HG02610 (cell line): ENCODE measurements around the gene PLPPR5.
"Not testable (repeated sequence)": the region's sequence is repeated elsewhere in the genome, so short reads cannot be mapped to it uniquely, and the experiment has no call there.

Experiments
- ATAC-seq: cut with Tn5 transposase; IDR thresholded peaks from one replicate; pipeline ENCODE4 v1.9.1; 2021; ENCODE audit warnings: mild to moderate bottlenecking, moderate library complexity; ENCODE audit not compliant: unreplicated experiment

Gene PLPPR5

DNA sequence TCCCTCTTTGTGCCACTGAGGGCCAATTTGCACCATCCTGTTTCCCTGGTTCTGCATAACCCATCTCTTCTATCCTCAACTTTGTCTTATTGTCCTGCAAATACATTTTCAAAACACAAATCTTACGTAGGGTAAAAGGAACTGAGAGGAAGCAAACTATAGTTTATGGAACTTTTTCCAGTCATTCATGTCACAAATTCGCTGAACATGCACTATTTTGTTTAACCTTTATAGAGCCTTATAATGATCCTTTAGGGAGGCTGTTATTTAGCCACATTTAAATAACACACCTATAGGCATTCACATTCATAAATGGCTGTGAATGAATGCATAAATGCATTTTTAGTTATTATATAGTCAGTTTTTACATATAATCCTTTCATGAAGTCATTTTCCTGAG is 85.0 kb downstream of the PLPPR5 start:
- no peak for ATAC-seq

GRCh38 chr1:98919211-98919610 is 85.5 kb downstream of the PLPPR5 start:
- ATAC-seq: no peak

- no peak for ATAC-seq
Measured at GRCh38 chr1:98914547-98914946, 90.1 kb downstream of the PLPPR5 start.

DNA sequence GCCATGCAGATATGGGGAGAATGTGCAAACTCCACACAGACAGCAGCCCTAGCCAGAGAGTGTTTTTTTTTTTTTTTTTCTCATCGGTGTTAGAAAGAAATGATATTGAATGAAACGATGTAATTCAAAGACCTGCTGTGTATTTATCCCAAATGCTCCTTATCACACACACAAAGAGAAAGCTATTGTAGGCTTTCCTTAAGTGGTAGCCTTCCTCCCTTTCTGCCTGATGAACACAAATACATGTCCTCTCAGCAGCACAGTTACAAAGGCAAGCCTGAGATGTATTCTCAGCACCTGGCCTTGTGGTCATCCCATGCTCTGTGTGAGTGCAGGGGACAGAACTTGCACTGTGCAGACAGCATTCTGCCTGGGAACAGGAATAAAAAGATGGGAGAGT is 93.8 kb downstream of the PLPPR5 start:
- no peak for ATAC-seq

- ATAC-seq: no peak
Measured at GRCh38 chr1:98908980-98909379, 95.7 kb downstream of the PLPPR5 start.

- ATAC-seq: no peak
Measured at GRCh38 chr1:98906809-98907208, 97.9 kb downstream of the PLPPR5 start.

GRCh38 chr1:98906361-98906760 is 98.3 kb downstream of the PLPPR5 start:
- no peak for ATAC-seq

- no peak for ATAC-seq
Measured at GRCh38 chr1:98904684-98905083, 100.0 kb downstream of the PLPPR5 start.

DNA sequence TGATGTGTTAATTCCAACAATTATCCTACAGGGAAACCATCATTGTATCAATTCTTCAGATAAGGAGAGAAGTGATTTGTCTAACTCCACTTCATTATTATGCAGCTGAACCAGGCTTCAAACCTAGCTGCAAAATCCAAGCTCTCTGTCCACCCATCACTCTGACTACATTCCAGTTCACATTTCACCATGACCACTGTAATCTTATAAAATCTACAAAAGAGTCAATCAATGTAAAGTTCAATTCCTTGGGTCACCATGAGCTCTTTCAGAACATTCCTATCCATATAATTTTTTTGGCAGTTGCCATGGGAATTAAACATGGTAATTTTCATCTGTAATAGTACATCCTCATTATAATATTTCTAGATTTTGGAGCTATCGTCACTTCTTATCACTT is 100.9 kb downstream of the PLPPR5 start:
- no peak for ATAC-seq

DNA sequence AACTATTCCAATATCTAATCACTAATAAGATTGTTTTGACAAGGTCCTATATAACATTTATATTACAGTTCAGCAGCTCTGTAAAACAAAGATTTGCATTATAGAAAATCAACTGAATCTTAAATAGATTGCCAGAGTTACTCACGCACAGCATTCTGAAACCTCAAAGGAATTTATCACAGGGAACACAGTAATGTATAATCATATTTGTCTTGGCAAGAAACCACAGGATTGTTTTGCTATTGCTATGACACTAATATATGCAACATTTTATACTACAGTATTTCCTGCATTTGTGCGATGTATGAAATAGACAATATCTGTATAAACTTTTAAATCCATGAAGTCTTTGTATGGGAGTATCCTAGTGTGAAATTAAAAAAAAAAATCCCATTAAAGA is 101.4 kb downstream of the PLPPR5 start:
- ATAC-seq: no peak

GRCh38 chr1:98898940-98899339 is 105.7 kb downstream of the PLPPR5 start:
- ATAC-seq: no peak

DNA sequence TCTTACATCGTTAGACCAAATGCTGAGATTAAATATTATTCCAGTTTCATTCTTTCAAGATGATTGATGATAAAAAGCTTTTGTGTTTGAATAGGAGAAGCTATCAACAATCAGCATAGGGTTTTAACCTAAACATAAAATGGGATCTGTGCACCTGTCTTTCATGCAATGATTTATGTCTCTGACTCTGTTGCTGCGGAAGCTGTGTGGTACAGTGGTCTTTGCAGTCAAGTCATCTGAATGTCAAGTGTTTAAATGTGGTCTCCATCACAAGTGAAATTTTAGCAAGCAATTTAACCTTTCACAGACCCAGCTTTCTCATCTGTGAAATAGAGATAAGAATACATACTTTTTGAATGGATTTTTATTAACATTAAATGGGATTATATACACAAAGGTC is 107.2 kb downstream of the PLPPR5 start:
- no peak for ATAC-seq

DNA sequence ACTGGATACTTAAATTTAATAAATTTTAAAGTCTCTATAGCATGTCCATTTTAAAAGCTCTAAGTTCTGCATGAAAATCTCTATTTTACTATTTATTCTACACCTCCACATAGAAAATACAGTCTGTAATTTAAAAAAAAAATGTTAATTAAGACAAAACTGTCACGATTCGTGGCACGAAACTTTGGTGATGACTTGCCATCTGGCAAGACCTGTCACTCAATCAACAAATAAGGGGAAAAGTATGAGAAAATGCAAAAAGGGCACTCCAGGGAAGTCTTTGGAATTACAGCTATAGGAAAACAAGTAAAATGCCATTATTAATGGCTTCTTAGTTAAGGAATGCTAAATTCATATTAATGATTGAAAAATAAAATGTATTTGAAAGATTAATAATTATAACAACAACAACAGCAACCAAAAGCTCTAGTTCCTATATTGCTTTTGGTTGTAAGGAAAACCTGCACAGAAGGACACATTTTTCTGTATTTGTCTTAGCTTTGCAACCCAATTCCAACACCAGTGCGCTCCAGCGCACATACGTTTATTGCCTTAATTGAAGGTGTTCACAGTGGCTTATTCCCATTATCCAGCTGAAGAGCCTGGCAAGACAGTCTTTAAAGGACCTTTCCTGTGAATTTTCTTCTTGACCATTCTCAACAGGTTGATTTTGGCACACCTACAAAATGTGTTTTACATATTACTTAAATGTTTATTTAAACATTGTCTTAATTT is 107.8 kb downstream of the PLPPR5 start:
- ATAC-seq: no peak

DNA sequence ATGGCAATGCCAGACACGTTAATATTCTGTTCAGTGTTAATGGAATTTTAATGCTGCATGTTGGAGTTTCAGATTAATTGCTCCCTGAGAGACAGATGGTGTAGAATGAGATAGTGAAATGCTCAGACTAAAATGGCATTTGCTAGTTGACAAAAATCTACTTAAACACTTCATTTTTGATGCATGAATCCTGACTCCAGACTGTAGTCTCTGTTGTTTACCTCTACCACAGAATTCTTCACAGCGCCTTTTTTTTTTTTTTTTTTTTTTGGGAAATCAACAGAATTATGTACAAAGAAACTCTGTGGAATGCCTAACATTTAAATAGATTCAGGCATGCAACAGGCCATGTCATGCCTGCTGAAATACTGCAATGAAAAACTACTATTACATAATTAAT is 111.3 kb downstream of the PLPPR5 start:
- no peak for ATAC-seq

GRCh38 chr1:98888869-98889268 is 115.8 kb downstream of the PLPPR5 start:
- no peak for ATAC-seq

GRCh38 chr1:98887507-98887906 is 117.2 kb downstream of the PLPPR5 start:
- ATAC-seq: no peak

DNA sequence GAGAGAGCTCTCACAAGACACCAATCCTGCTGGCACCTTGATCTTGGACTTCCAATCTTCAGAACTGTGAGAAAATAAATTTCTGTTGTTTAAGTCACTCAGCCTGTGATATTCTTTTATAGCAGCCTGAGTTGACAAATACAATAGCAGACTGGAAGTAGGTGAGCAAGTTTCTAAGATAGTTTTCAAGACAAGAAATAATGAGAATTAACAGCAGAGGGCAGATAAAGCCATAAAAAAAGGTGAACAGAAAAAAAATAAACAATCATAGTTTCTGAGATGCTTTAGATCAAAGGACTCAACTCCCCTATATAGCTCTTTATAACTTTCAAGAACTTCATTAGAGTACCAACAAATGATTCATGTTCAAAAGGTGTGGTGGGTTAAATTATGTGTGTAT is 119.8 kb downstream of the PLPPR5 start:
- ATAC-seq: no peak

DNA sequence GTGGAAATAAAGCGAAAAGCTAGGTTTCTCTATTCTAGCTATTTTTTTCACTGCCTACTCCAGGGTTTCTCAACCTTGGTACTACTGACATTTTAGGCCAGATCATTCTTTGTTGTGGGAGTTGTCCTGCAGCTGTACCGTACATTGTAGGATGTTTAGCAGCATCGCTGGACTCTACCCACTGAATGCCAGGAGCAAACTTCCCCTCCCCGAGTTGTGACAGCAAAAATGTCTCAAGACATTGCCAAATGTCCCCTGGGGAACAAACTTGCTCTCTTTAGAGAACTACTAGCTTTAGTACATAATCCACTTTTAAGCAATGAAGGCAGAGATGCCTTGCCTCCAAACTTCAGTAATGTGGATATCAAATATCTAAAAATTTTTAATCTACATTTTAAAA is 122.8 kb downstream of the PLPPR5 start:
- no peak for ATAC-seq

- ATAC-seq: not testable (repeated sequence)
Measured at GRCh38 chr1:98881234-98881633, 123.4 kb downstream of the PLPPR5 start.

- ATAC-seq: no peak
Measured at GRCh38 chr1:98874828-98875227, 129.8 kb downstream of the PLPPR5 start.

DNA sequence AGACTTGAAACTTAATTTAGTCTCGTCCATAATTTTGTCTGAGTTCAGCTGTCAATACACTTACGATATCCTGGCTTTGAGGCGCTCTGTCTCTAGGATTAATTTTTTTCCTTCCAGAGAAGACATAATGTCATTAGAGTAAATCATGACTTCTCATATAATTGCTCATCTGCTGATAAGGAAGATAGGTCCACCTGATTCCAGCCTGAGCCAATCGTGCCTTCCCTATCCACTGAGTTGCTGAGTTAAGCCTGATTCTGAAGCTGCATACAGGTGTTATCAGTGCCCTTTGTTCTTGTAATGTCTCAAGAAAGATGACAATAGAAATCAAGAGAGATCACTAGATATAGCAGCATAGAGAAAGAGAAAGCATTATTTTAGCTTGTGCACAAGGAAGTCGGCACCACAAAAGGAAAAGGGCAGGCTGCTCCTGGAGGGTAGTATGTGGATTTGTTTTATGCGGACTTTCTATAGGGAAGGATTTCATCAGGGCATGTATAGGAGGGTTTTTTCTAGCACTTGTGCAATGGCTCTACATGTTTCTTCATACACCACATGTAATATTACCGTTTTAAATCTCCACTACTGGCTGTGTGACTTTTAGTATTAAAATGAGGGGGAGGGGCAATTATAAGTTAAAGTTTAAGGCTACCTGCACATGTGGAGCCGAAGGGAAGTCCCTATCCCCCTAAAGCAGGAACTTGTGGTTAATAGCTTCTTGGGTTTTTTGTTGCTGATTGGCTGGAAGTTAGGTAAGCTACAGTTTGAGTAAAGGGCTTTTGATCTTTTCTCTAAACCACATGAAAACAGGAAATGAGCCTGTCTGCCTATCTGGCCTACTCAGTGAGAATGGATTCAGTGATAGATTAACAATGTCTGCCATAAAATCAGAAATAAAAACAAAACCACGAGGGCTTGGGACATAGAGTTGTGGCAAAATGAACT is 133.4 kb downstream of the PLPPR5 start:
- peak; percentile 98 for ATAC-seq

DNA sequence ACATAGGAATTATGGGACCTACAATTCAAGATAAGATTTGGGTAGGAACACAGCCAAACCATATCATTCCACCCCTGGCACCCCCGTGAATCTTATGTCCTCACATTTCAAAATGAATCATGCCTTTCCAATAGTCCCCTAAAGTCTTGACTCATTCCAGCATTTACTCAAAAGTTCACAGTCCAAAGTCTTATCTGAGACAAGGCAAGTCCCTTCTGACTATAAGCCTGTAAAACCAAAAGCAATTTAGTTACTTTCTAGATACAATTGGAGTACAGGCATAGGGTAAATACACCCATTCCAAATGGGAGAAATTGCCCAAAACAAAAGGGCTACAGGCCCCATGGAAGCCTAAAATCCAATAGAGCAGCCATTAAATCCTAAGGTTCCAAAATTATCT is 138.9 kb downstream of the PLPPR5 start:
- ATAC-seq: no peak
